ENCODE measurements around the gene UHRF1.
"Not testable (repeated sequence)": the region's sequence is repeated elsewhere in the genome, so short reads cannot be mapped to it uniquely, and the experiment has no call there.

UHRF1 gene

GRCh38 chr19:4954320-4955149 is 45.2 kb downstream of the UHRF1 start:
- not testable (repeated sequence) for H3K36me3 ChIP-seq (ENCODE audit: control insufficient read depth in 5 of 5, insufficient read depth in 5 of 5, low read length in 5 of 5); H3K4me1 ChIP-seq (ENCODE audit: control insufficient read depth in 5 of 5, insufficient read depth in 5 of 5, low read length in 5 of 5); H3K9me3 ChIP-seq (ENCODE audit: control insufficient read depth in 5 of 5, low read length in 5 of 5); H3K27ac ChIP-seq (ENCODE audit: low read depth, low read length); H3K27me3 ChIP-seq (ENCODE audit: control insufficient read depth in 5 of 5, insufficient read depth in 4 of 5, low read length in 5 of 5); H3K9ac ChIP-seq (ENCODE audit: low read length in 5 of 5); H3K4me3 ChIP-seq (ENCODE audit: low read depth in 1 of 5, low read length in 5 of 5)

GRCh38 chr19:4955274-4955673 is 46.0 kb downstream of the UHRF1 start:
- Histone ChIP-seq H3K27me3 (ENCODE audit: control insufficient read depth in 5 of 5, insufficient read depth in 4 of 5, low read length in 5 of 5) (no peaks in the 10 kb centered on the region), H3K27ac (ENCODE audit: low read depth, low read length) (no peak overlapping the region), H3K4me3 (ENCODE audit: low read depth in 1 of 5, low read length in 5 of 5) (no peak overlapping the region), H3K9me3 (ENCODE audit: control insufficient read depth in 5 of 5, low read length in 5 of 5) (no peaks in the 10 kb centered on the region), H3K9ac (ENCODE audit: low read length in 5 of 5) (no peak overlapping the region), H3K4me1 (ENCODE audit: control insufficient read depth in 5 of 5, insufficient read depth in 5 of 5, low read length in 5 of 5) (no peaks in the 10 kb centered on the region), H3K36me3 (ENCODE audit: control insufficient read depth in 5 of 5, insufficient read depth in 5 of 5, low read length in 5 of 5) (no peaks in the 10 kb centered on the region)

- Histone ChIP-seq H3K9me3 (ENCODE audit: control insufficient read depth in 5 of 5, low read length in 5 of 5) (no peaks in the 10 kb centered on the region), H3K4me1 (ENCODE audit: control insufficient read depth in 5 of 5, insufficient read depth in 5 of 5, low read length in 5 of 5) (no peaks in the 10 kb centered on the region), H3K27me3 (ENCODE audit: control insufficient read depth in 5 of 5, insufficient read depth in 4 of 5, low read length in 5 of 5) (no peaks in the 10 kb centered on the region), H3K4me3 (ENCODE audit: low read depth in 1 of 5, low read length in 5 of 5) (no peak overlapping the region), H3K9ac (ENCODE audit: low read length in 5 of 5) (no peak overlapping the region), H3K27ac (ENCODE audit: low read depth, low read length) (no peak overlapping the region), H3K36me3 (ENCODE audit: control insufficient read depth in 5 of 5, insufficient read depth in 5 of 5, low read length in 5 of 5) (no peaks in the 10 kb centered on the region)
These were observed 48.7 kb downstream of the UHRF1 start for GRCh38 chr19:4957981-4958380.

- no peak overlapping the region for H3K4me3 ChIP-seq (ENCODE audit: low read depth in 1 of 5, low read length in 5 of 5)
- no peak overlapping the region for H3K9ac ChIP-seq (ENCODE audit: low read length in 5 of 5)
- no peaks in the 10 kb centered on the region for H3K9me3 ChIP-seq (ENCODE audit: control insufficient read depth in 5 of 5, low read length in 5 of 5)
- no peaks in the 10 kb centered on the region for H3K27me3 ChIP-seq (ENCODE audit: control insufficient read depth in 5 of 5, insufficient read depth in 4 of 5, low read length in 5 of 5)
- H3K27ac ChIP-seq (ENCODE audit: low read depth, low read length), result no peak overlapping the region
- no peaks in the 10 kb centered on the region for H3K4me1 ChIP-seq (ENCODE audit: control insufficient read depth in 5 of 5, insufficient read depth in 5 of 5, low read length in 5 of 5)
- H3K36me3 ChIP-seq (ENCODE audit: control insufficient read depth in 5 of 5, insufficient read depth in 5 of 5, low read length in 5 of 5), result no peaks in the 10 kb centered on the region
These were observed 52.9 kb downstream of the UHRF1 start for GRCh38 chr19:4962085-4962619.

- H3K36me3 ChIP-seq (ENCODE audit: control insufficient read depth in 5 of 5, insufficient read depth in 5 of 5, low read length in 5 of 5), result no peaks in the 10 kb centered on the region
These were observed 55.8 kb downstream of the UHRF1 start for GRCh38 chr19:4965061-4965460.

GRCh38 chr19:4966591-4966990 is 57.3 kb downstream of the UHRF1 start:
- Histone ChIP-seq H3K4me1 (ENCODE audit: control insufficient read depth in 5 of 5, insufficient read depth in 5 of 5, low read length in 5 of 5) (peaks cover 15 to 30% (median 28%) of the 10 kb centered on the region in 5 donors), H3K36me3 (ENCODE audit: control insufficient read depth in 5 of 5, insufficient read depth in 5 of 5, low read length in 5 of 5) (no peaks in the 10 kb centered on the region), H3K27me3 (ENCODE audit: control insufficient read depth in 5 of 5, insufficient read depth in 4 of 5, low read length in 5 of 5) (no peaks in the 10 kb centered on the region), H3K9me3 (ENCODE audit: control insufficient read depth in 5 of 5, low read length in 5 of 5) (no peaks in the 10 kb centered on the region), H3K9ac (ENCODE audit: low read length in 5 of 5) (no peak overlapping the region), H3K4me3 (ENCODE audit: low read depth in 1 of 5, low read length in 5 of 5) (no peak overlapping the region), H3K27ac (ENCODE audit: low read depth, low read length) (no peak overlapping the region)

More at GRCh38 chr19:4965061-4965460, 55.8 kb downstream of the UHRF1 start:
- Histone ChIP-seq H3K9me3 (ENCODE audit: control insufficient read depth in 5 of 5, low read length in 5 of 5) (no peaks in the 10 kb centered on the region), H3K9ac (ENCODE audit: low read length in 5 of 5) (no peak overlapping the region), H3K4me3 (ENCODE audit: low read depth in 1 of 5, low read length in 5 of 5) (no peak overlapping the region), H3K27me3 (ENCODE audit: control insufficient read depth in 5 of 5, insufficient read depth in 4 of 5, low read length in 5 of 5) (no peaks in the 10 kb centered on the region), H3K27ac (ENCODE audit: low read depth, low read length) (no peak overlapping the region), H3K4me1 (ENCODE audit: control insufficient read depth in 5 of 5, insufficient read depth in 5 of 5, low read length in 5 of 5) (peaks cover 7 to 15% (median 13%) of the 10 kb centered on the region in 5 donors)

GRCh38 chr19:4967738-4968461 is 58.6 kb downstream of the UHRF1 start:
- Histone ChIP-seq H3K4me3 (ENCODE audit: low read depth in 1 of 5, low read length in 5 of 5) (peak overlapping the region; percentile 49 to 79 (median 60)), H3K27ac (ENCODE audit: low read depth, low read length) (no peak overlapping the region), H3K27me3 (ENCODE audit: control insufficient read depth in 5 of 5, insufficient read depth in 4 of 5, low read length in 5 of 5) (no peaks in the 10 kb centered on the region), H3K4me1 (ENCODE audit: control insufficient read depth in 5 of 5, insufficient read depth in 5 of 5, low read length in 5 of 5) (peaks cover 15 to 43% (median 41%) of the 10 kb centered on the region in 5 donors), H3K9ac (ENCODE audit: low read length in 5 of 5) (peak overlapping the region in 2 of 5 donors; percentile 26 to 52), H3K36me3 (ENCODE audit: control insufficient read depth in 5 of 5, insufficient read depth in 5 of 5, low read length in 5 of 5) (no peaks in the 10 kb centered on the region), H3K9me3 (ENCODE audit: control insufficient read depth in 5 of 5, low read length in 5 of 5) (no peaks in the 10 kb centered on the region)

- peaks cover 15 to 45% (median 42%) of the 10 kb centered on the region in 5 donors for H3K4me1 ChIP-seq (ENCODE audit: control insufficient read depth in 5 of 5, insufficient read depth in 5 of 5, low read length in 5 of 5)
- peak within 1 kb of the TSS; percentile 63 to 82 (median 81) for H3K9ac ChIP-seq (ENCODE audit: low read length in 5 of 5)
- peak within 1 kb of the TSS; percentile 63 to 80 (median 69) for H3K4me3 ChIP-seq (ENCODE audit: low read depth in 1 of 5, low read length in 5 of 5)
- no peaks in the 10 kb centered on the region for H3K9me3 ChIP-seq (ENCODE audit: control insufficient read depth in 5 of 5, low read length in 5 of 5)
- H3K36me3 ChIP-seq (ENCODE audit: control insufficient read depth in 5 of 5, insufficient read depth in 5 of 5, low read length in 5 of 5), result no peaks in the 10 kb centered on the region
- H3K27me3 ChIP-seq (ENCODE audit: control insufficient read depth in 5 of 5, insufficient read depth in 4 of 5, low read length in 5 of 5), result no peaks in the 10 kb centered on the region
- peak within 1 kb of the TSS; percentile 65 for H3K27ac ChIP-seq (ENCODE audit: low read depth, low read length)
These were observed 59.4 kb downstream of the UHRF1 start, which contains the start of gene KDM4B for GRCh38 chr19:4968462-4969291. TSS of gene KDM4B (plus strand) at chr19:4969113. CDS start at chr19:5032891, 63,778 bp downstream.

GRCh38 chr19:4969292-4969771 is 60.0 kb downstream of the UHRF1 start:
- H3K36me3 ChIP-seq (ENCODE audit: control insufficient read depth in 5 of 5, insufficient read depth in 5 of 5, low read length in 5 of 5), result no peaks in the 10 kb centered on the region
- H3K27me3 ChIP-seq (ENCODE audit: control insufficient read depth in 5 of 5, insufficient read depth in 4 of 5, low read length in 5 of 5), result no peaks in the 10 kb centered on the region
- peak overlapping the region; percentile 63 to 80 (median 69) for H3K4me3 ChIP-seq (ENCODE audit: low read depth in 1 of 5, low read length in 5 of 5)
- H3K9ac ChIP-seq (ENCODE audit: low read length in 5 of 5), result peak overlapping the region; percentile 63 to 82 (median 81)
- H3K4me1 ChIP-seq (ENCODE audit: control insufficient read depth in 5 of 5, insufficient read depth in 5 of 5, low read length in 5 of 5), result peaks cover 15 to 45% (median 42%) of the 10 kb centered on the region in 5 donors
- no peaks in the 10 kb centered on the region for H3K9me3 ChIP-seq (ENCODE audit: control insufficient read depth in 5 of 5, low read length in 5 of 5)
- peak overlapping the region; percentile 65 for H3K27ac ChIP-seq (ENCODE audit: low read depth, low read length)
